Pons (tissue), 1 donor: ENCODE data around the gene SETDB2.

Experiments used
- DNase-seq: peaks from one replicate; pipeline ENCODE4 v3.0.0-alpha.2; 2016; ENCODE audit warnings: low spot score

SETDB2 gene

GRCh38 chr13:49530457-49530856 lies 86.4 kb downstream of the SETDB2 start:
- peak; percentile 75 for DNase-seq

GRCh38 chr13:49532593-49532992 lies 88.5 kb downstream of the SETDB2 start:
- DNase-seq, result no peak

GRCh38 chr13:49533011-49533410 lies 88.9 kb downstream of the SETDB2 start:
- no peak for DNase-seq

- DNase-seq, result no peak
Observed at GRCh38 chr13:49533591-49534269, 89.7 kb downstream of the SETDB2 start.

- peak; percentile 88 for DNase-seq
Observed at GRCh38 chr13:49536144-49536873, 92.2 kb downstream of the SETDB2 start.

- no peak for DNase-seq
Observed at GRCh38 chr13:49538404-49538803, 94.3 kb downstream of the SETDB2 start.

GRCh38 chr13:49539313-49539712 lies 95.2 kb downstream of the SETDB2 start:
- DNase-seq, result no peak

- no peak for DNase-seq
Observed at GRCh38 chr13:49539746-49540145, 95.7 kb downstream of the SETDB2 start.

- DNase-seq, result no peak
Observed at GRCh38 chr13:49540552-49540951, 96.5 kb downstream of the SETDB2 start.

- no peak for DNase-seq
Observed at GRCh38 chr13:49543656-49544055, 99.6 kb downstream of the SETDB2 start.
